Measurements from ENCODE around the gene FAM114A2.
A peak's percentile ranks its signal among the peaks of the same experiment; 100 is the strongest.
"Not testable (repeated sequence)": the region's sequence is repeated elsewhere in the genome, so short reads cannot be mapped to it uniquely, and the experiment has no call there.

FAM114A2 gene

DNA sequence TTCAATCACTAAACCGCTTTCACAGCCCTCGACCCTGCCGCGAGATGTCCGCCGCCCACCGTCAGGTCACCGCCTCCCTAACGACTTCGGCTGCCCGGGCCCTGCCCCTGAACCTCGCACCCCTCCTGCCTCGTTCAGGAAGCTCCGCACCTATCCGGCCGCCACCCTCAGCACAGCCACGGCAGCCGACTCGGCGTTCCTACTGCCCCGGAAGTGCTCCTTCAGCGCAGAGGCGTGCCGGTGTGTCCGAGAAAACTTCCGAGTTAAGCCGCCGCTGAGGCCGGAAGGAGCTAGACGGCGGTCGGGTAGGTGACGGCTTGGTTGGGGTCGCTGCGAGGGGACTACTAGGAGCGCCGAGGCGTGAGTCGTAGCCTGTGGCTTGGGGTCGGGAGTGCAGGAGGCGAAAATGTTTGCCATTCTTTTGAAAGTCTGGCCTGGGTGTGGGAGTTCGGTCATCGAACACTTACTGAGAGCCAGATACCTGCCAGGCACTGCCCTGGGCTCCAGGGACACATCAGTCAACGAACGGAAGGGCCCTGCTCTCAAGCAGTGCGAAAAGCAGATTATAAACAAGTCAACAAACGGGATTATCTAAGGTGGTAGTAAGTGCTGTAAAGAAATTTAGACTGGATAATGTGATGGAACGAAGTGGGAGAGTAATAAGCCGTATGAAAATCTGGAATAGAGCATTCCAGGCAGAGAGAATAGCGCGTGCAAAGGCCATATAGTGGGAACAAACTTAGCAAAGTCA is at the start of gene FAM114A2, which contains the start of gene MFAP3:
Gene FAM114A2, minus strand, starts transcription at position 204 of the 751 bp plus-strand sequence. CDS start 3,957 bp downstream, outside the sequence.
Gene MFAP3, plus strand, starts transcription at position 261 of the 751 bp plus-strand sequence. CDS start 10,756 bp downstream, outside the sequence.
- DNase-seq (ENCODE audit: low spot score) = peak; percentile 89

- DNase-seq (ENCODE audit: low spot score) = peak; percentile 53
These were observed 48.5 kb upstream of the FAM114A2 start for GRCh38 chr5:154087260-154087659.

- no peak for DNase-seq (ENCODE audit: low spot score)
These were observed 47.9 kb upstream of the FAM114A2 start for GRCh38 chr5:154086641-154087040.

GRCh38 chr5:154086146-154086545 is 47.4 kb upstream of the FAM114A2 start:
- DNase-seq (ENCODE audit: low spot score) = no peak

DNA sequence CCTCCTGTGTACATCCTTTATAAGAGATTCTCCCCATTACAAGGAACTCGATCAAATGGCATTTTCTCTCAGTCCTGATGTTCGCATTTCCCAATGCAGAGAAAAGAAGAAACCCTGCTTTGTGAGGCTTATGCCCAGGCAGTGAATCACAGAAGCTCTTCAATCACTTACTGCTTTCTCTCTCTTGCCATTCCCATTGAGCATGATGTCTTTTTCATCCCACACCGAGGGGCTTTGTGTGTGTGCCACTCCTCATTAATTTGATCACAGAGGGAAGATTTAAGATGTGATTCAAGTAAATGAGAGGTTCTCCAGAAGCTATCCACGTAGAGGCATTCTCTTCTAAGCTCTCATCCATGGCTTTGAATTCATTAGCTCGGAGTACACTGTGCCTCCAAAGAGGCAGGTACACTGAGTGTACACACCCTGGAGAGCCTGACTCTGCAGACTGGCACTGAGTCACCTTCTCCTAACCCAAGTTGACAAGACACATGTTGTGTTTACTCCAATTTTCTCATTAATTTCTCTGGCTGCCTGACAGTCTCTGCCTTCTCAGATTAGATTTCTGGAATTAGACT is 45.4 kb upstream of the FAM114A2 start:
- DNase-seq (ENCODE audit: low spot score) = no peak

GRCh38 chr5:154081246-154081645 is 42.5 kb upstream of the FAM114A2 start:
- DNase-seq (ENCODE audit: low spot score) = no peak

DNA sequence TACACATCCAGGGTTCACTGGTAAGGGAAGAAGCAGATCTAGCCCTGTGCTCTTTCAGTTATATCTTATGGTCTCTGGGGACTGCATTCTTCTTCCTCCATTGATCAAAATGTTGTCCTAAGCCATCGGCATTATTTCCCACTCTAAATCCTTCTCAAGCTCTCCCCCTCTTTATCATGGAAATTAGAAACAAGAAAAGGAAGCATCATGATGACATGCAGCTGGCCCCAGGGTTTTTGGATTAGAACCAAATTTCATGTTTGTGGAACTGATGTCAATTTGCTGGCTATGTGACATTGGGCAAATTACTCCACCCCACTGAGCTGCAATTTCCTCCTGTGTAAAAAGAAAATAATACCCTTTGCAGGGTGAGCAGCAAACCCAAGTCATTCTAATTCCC is 39.6 kb upstream of the FAM114A2 start:
- no peak for DNase-seq (ENCODE audit: low spot score)

GRCh38 chr5:154077696-154078095 is 39.0 kb upstream of the FAM114A2 start:
- no peak for DNase-seq (ENCODE audit: low spot score)

DNA sequence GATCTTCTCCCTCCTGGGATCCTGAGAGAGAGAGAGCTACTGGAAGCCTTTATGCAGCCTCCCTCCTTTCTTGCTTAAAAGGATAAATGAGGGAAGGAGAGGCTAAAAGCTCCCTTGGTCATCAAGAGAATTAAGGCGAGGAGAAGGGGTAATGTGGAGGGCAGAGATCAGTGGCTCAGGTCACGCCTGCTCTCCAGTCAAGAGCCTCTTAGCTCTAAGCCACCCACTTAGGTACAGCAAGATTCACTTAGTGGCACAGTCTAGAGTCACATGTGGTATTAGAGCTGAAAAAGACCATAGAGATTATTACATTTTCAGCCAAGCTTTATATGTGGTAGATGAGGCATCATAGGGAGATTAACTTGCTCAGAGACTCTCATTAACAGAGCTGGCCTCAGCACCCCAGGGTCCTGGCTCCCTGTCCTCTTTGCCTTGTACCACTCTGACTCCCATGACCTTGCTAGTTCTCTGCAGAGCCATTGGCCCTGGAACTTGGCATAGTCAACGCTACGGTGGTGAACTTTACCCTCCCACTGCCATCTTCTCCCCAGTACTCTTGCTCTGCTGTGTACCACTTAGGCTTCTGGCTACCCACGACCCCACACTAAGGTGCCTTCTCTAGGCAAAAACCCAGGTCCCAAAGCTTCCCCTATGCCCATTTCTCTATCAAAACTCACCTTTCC is 37.7 kb upstream of the FAM114A2 start:
- no peak for DNase-seq (ENCODE audit: low spot score)

DNA sequence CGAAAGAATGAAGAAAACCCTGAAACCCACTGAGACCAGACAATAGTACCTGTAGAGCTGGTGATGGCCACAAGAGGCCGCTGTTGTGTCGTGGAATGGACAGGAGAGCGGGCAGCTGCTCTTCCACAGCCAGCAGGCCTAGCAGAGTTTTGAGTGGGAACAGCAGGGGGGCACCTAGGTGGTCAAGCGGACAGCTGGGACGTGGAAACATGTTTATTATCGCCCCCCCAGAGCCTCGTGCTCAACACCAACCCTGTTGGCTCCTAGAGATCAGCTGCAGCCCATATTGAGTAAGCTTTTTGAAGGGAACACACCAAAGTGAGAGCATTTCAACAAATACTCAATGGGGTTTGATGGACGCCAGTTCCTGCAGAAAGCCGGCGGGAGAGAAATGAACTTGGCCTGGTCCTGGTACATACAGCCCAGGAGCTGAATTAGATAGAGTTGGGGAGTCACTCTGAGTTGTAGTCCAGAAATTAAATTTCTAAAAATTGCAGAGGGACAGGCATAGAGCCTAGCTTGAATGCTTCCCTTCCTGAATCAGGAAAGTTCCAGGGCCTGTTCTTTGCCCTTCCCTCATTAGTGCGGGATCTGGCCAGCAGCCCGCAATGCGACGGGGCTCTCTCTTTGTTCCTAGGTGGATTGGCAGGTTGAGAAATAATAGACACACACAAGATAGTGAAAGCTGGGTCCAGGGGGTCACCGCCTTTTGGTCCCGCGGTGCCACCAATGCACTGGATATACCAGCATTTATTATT is 33.9 kb upstream of the FAM114A2 start:
- peak; percentile 88 for DNase-seq (ENCODE audit: low spot score)

GRCh38 chr5:154071799-154072413 is 33.2 kb upstream of the FAM114A2 start:
- no peak for DNase-seq (ENCODE audit: low spot score)

DNA sequence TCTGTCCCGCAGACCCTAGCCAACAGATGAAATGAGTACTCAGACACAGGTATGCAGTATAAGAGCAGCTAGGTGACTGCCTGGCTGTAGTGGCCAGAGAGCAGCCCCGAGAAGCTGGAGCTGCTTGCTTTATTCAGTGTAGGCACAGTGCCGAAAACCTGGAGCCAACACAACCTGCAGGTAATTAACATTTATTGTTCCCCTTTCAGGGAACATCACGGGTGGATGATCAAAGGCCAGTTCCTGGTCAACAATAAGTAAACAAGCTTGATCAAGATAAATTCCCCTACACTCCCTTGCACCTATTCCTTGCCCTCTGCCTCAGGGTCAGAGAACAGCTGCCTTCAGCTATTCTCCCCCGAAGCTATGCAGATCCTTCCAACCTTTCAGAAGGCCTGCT is 31.1 kb upstream of the FAM114A2 start:
- DNase-seq (ENCODE audit: low spot score) = not testable (repeated sequence)

DNA sequence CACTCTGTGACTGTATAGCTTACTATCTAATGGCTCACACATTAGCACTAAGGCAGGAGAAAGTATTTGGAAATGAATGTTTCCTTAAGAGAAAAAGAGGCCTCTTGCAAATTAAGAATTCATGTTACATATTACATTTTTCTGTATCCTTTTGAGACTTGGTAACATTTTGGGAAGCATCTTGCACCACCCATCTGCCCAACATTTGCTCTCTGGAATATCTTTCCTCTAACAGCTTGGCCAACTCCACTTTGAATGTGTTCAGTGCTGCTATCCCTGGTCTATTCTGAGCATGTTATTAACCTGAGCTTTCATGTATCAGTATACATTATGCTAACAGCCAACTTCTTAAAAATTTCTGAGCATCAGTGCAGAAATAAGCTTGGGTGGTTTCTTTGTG is 27.3 kb upstream of the FAM114A2 start:
- DNase-seq (ENCODE audit: low spot score) = no peak

DNA sequence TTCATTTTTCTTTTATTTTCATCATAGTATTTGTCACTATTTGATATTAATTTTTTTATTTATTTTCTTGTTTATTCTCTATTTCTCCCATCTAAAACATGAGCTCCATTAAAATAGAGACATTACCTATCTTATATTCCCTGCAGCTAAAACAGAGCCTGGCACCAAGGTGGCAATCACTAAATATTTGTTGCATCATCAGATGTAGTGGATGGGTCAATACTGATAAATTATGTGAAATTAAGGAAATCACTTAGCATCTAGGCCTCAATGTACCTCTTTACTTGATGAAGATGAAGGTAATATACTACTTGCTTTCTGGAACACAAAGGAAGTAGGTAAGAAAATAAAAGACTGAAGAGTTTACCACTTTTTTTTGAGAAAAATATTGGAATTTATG is 24.7 kb upstream of the FAM114A2 start:
- DNase-seq (ENCODE audit: low spot score) = no peak

GRCh38 chr5:154060606-154061005 is 21.9 kb upstream of the FAM114A2 start:
- no peak for DNase-seq (ENCODE audit: low spot score)

DNA sequence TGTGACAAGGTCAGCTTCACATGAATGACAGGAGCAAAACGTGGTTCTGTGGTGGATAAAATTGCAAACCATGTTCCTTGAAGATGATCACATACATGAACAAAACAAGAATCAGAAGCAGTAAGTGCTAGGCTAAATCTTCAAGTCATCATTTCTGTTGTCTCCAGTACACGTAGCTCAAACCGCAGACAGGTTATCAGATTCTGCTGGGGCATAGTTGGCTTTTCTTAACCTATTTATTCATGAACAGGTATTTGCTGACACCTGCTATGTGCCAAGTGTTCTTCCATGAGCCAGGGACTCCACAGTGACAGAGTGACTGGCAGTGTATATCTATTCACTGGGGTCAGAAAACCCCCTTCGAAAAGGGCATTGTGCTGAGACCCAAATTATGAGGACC is 20.9 kb upstream of the FAM114A2 start:
- no peak for DNase-seq (ENCODE audit: low spot score)

GRCh38 chr5:154059039-154059430 is 20.3 kb upstream of the FAM114A2 start:
- no peak for DNase-seq (ENCODE audit: low spot score)

GRCh38 chr5:154058055-154059038 is 19.6 kb upstream of the FAM114A2 start:
- DNase-seq (ENCODE audit: low spot score) = no peak

GRCh38 chr5:154055201-154055600 is 16.5 kb upstream of the FAM114A2 start:
- peak; percentile 35 for DNase-seq (ENCODE audit: low spot score)

GRCh38 chr5:154053468-154053867 is 14.8 kb upstream of the FAM114A2 start:
- DNase-seq (ENCODE audit: low spot score) = no peak

- peak; percentile 63 for DNase-seq (ENCODE audit: low spot score)
These were observed 10.9 kb upstream of the FAM114A2 start for GRCh38 chr5:154049636-154050035.
